GM19193 (cell line): ENCODE measurements around the gene NR5A1.

Experiments
- POLR2A ChIP-seq: IDR thresholded peaks from 4 replicates; pipeline ENCODE4 v1.6.1; 2011; ENCODE audit not compliant: insufficient read depth, insufficient read length; ENCODE audit errors: extremely low read depth

The NR5A1 gene

GRCh38 chr9:124496463-124496862 lies 10.7 kb downstream of the NR5A1 start:
- TF ChIP-seq POLR2A, result no peak

DNA sequence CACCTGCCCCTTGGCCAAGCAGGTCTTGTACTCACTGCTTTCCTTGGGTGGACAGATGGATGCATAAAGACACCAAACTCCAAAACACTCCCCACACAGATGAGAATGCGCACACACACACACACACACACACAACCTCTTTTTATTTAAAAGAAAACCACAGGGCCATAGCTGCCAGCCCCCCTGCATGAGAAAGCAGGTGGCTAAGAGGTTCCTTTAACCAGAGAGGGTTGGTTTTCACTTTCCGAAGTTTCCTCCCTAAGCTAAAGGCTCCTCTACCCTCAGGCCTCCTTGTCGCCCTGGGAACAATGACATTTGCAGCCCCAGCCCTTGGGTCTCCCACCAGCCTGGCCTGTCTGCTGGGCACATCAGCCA lies 11.1 kb downstream of the NR5A1 start:
- no peak for TF ChIP-seq POLR2A

DNA sequence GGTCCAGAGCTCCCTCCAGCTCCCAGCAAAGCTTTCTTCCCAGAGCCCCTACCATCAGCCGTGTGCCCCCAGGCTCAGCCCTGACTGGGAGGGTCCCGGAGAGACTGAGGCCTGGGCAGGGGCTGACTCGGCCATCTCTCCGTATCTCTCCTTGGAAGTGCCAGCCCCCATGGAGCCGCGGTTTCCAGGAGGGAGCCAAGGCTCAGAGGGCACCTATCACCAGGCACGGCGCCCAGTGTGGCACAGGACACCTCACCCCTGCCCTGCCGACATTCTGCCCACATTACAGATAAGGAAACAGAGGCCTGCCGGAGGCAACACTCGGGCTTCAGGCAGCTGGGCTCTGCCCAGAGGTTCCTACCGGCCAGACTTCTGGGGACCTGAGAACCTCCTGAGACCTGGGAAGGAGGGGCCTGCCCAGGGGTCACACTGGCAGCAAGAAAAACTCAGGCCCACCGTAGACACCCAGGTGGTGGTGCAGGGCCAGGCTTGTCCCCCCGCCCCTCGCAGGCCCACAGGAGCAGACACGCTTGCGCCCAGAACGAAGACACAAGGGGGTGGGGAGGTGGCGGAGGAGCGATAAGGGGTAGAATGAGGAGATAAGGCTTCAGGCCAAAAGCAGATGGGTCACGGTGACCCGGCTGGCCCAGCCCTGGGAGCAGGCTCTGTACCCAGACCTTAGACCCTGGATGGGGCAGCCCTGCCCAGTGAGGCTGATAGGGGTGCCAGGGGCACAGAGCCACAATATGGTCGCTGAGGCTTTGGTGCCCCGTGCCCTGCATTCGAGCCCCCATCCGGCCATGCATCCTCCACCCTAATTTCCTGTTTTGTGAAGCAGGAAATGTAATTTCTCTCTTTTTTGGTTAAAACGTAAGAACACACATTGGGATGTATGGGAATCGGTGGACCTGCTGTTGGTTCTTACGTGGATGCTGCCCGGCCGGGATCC lies 11.8 kb downstream of the NR5A1 start:
- no peak for TF ChIP-seq POLR2A

- no peak for TF ChIP-seq POLR2A
These were observed 13.3 kb downstream of the NR5A1 start for GRCh38 chr9:124493794-124494479.

GRCh38 chr9:124493218-124493617 lies 14.0 kb downstream of the NR5A1 start:
- TF ChIP-seq POLR2A, result no peak

- TF ChIP-seq POLR2A, result no peak
These were observed 14.4 kb downstream of the NR5A1 start for GRCh38 chr9:124492818-124493217.

DNA sequence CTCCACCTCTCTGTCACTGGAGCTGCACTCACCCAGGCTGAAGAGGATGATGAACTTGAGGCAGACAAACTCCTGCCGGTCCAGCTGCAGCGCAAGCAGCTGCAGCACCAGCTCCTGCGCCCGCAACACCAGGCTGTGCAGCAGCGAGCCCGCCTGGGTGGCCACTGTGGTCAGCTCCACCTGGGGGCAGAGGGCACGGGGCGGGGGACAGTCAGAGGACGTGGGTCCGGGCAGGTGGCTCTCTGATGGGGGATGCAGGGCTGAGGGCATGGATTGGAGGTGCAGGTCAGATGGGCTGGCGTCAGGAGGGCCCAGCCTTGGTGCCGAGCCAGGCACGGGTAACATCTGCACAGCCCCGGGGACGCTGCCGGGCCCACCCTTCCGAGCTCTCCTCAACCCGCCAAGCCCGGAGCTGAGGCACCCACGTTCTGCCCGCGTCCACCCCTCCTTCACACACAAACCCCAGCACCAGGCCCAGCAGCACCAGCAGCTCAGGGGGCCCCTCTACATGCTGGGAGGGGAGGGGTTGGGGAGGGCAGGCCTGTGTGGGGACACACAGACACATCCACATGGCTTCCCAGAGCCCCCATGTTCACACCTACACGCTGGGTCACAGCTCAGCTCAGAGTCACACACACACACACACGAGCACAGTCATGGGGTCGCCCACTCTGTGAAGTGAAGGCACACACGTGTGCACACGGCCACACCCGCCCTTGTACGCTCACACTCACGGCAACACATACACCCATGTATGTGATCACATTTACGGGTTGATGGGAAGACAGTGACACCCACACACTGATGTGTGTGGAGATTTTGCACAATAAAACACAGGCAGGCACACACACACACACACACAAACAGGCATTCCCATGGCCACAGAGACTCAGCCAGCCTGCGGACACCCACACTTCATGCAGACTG lies 15.9 kb downstream of the NR5A1 start:
- TF ChIP-seq POLR2A, result no peak

GRCh38 chr9:124490004-124490403 lies 17.2 kb downstream of the NR5A1 start:
- no peak for TF ChIP-seq POLR2A

GRCh38 chr9:124489222-124489621 lies 18.0 kb downstream of the NR5A1 start:
- no peak for TF ChIP-seq POLR2A

DNA sequence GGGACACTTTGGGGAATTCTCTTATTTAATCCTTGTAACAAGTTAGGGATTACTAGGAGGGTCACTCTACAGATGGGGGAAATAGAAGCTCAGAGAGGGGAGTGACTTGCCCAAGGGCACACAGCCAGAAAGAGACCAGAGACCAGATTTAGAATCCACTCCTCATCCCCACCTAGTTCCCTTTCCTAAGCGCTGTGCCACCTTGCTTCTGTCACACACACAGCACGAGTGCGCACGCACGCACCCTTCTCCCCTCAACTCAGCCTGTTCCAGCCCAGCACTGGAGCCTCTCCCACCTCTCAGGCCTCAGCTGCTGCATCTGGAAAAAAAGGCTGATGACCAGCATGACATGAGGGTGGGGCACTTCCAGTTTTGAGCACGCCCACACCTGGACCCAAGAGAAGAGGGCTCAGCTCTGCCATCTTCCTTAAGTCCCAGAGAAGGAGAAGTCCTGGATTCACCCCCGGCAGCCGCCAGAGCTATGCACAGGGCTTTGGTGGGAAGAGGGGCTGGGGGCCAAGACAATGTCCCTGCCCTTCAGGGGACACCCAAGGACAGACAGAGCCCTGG lies 18.5 kb downstream of the NR5A1 start:
- no peak for TF ChIP-seq POLR2A

- TF ChIP-seq POLR2A, result no peak
These were observed 19.7 kb downstream of the NR5A1 start for GRCh38 chr9:124487260-124488182.

DNA sequence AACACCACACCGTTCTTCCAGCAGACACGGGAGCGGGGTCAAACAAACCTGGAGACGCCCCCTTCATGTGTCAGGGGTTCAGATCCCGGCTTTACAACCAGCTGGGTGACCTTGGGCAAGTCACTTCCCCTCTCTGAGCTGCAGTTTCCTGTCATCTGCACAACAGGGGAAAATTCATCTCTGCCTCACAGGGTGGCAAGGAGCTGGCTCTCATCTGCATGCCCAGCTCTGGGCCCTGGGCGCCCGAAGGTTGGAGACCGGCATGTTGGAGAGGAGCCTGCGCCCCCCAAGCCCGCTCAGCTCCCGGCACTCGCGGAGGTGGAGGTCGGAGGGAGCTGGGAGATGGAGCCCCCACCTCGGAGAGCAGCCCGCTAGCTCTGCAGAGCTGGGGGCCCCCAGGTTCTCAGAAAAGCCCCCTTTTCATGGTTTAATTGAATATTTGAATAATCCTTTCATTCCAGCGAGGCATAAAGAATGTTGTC lies 20.4 kb downstream of the NR5A1 start:
- no peak for TF ChIP-seq POLR2A

- no peak for TF ChIP-seq POLR2A
These were observed 21.3 kb downstream of the NR5A1 start for GRCh38 chr9:124485936-124486335.
